Fibroblast of pulmonary artery (primary cell): ENCODE results near the gene NOX1.
A peak's percentile ranks its signal among the peaks of the same experiment; 100 is the strongest.

Experiments
- DNase-seq: peaks from one replicate; pipeline ENCODE4 v3.0.0-alpha.2; 2010; ENCODE audit warnings: low read depth
- H3K4me3 ChIP-seq: replicated peaks from 2 replicates; pipeline ENCODE4 v1.5.1; 2011; ENCODE audit warnings: low read depth, mild to moderate bottlenecking, control low read depth, low read length, moderate library complexity
- CTCF ChIP-seq: IDR thresholded peaks from 2 replicates; pipeline ENCODE4 v1.5.1; 2011; ENCODE audit warnings: mild to moderate bottlenecking, control low read depth, low read length, inconsistent platforms; ENCODE audit errors: missing control alignments

NOX1 gene

GRCh38 chrX:100874325-100874724 lies at the start of gene NOX1:
NOX1 (minus strand) TSS chrX:100874359; CDS start chrX:100874139, 220 bp downstream.
- TF ChIP-seq CTCF, result no peak
- no peak within 1 kb of the TSS for H3K4me3 ChIP-seq
- no peak for DNase-seq

GRCh38 chrX:100915562-100915961 lies 41.4 kb upstream of the NOX1 start:
- H3K4me3 ChIP-seq, result no peak overlapping the region
- DNase-seq, result no peak
- TF ChIP-seq CTCF, result no peak

- no peak for TF ChIP-seq CTCF
- no peak for DNase-seq
- no peak overlapping the region for H3K4me3 ChIP-seq
Measured at GRCh38 chrX:100913111-100913510, 39.0 kb upstream of the NOX1 start.

GRCh38 chrX:100911731-100912130 lies 37.6 kb upstream of the NOX1 start:
- DNase-seq, result no peak
- no peak overlapping the region for H3K4me3 ChIP-seq
- no peak for TF ChIP-seq CTCF

GRCh38 chrX:100905620-100906019 lies 31.5 kb upstream of the NOX1 start:
- no peak for TF ChIP-seq CTCF
- no peak for DNase-seq
- no peak overlapping the region for H3K4me3 ChIP-seq

- no peak overlapping the region for H3K4me3 ChIP-seq
- DNase-seq, result no peak
- TF ChIP-seq CTCF, result no peak
Measured at GRCh38 chrX:100904433-100904832, 30.3 kb upstream of the NOX1 start.

- DNase-seq, result peak; percentile 57
- peak; percentile 65 for TF ChIP-seq CTCF
- no peak overlapping the region for H3K4me3 ChIP-seq
Measured at GRCh38 chrX:100895365-100896075, 21.4 kb upstream of the NOX1 start.
